WERI-Rb-1 (cell line): Measurements from ENCODE around the gene LRTM2.
A peak's percentile ranks its signal among the peaks of the same experiment; 100 is the strongest.

ENCODE experiments used
- DNase-seq: peaks from one replicate; pipeline ENCODE4 v3.0.0-alpha.2; 2020
- H3K27ac ChIP-seq: fragments of 250-450 bp; sonication (Bioruptor Pico); 2 replicates; pipeline ENCODE4 v1.5.1; 2020; ENCODE audit warnings: mild to moderate bottlenecking, moderate library complexity
- H3K27me3 ChIP-seq: fragments of 250-450 bp; sonication (Bioruptor Pico); 2 replicates; pipeline ENCODE4 v1.5.1; 2021; ENCODE audit warnings: mild to moderate bottlenecking, low read depth, moderate library complexity; ENCODE audit not compliant: insufficient read depth, severe bottlenecking
- H3K36me3 ChIP-seq: fragments of 250-450 bp; sonication (Bioruptor Pico); 2 replicates; pipeline ENCODE4 v1.5.1; 2020; ENCODE audit warnings: mild to moderate bottlenecking, moderate library complexity
- H3K4me3 ChIP-seq: 2 replicates; pipeline ENCODE4 v1.5.1; 2011; ENCODE audit warnings: low read depth, mild to moderate bottlenecking, control low read depth, low read length
- H3K9me3 ChIP-seq: fragments of 250-450 bp; sonication (Bioruptor Pico); 2 replicates; pipeline ENCODE4 v1.5.1; 2021; ENCODE audit warnings: mild to moderate bottlenecking, moderate library complexity; ENCODE audit not compliant: severe bottlenecking
- TF ChIP-seq, protein P1 (sequence below): IDR thresholded peaks from 2 replicates; pipeline ENCODE4 v1.5.1; 2011; ENCODE audit warnings: low read depth, mild to moderate bottlenecking, control low read depth, inconsistent platforms, low read length

Gene LRTM2

DNA sequence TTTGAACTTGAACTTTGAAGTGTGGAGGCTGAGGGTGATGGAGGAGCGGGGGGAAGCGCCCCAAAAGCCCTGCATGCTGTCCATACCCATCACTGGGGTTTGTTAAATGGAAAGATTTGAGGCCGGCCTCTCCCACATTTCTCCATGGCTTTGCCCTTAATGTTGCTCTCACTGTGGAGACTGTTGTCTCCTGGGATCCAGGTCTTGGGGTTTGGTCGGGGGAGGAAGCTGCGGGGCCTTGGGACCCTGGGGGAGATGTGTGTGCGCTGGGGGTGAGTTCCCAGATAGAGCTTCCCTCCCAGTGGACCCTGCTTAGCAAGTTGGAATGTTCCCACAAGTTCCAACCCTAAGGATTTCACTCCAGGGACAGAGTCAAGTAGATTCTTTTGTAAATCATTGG, 28.0 kb upstream of the LRTM2 start:
- no peak for DNase-seq
- no peaks in the 10 kb centered on the region for H3K27me3 ChIP-seq
- TF ChIP-seq, protein P1, sequence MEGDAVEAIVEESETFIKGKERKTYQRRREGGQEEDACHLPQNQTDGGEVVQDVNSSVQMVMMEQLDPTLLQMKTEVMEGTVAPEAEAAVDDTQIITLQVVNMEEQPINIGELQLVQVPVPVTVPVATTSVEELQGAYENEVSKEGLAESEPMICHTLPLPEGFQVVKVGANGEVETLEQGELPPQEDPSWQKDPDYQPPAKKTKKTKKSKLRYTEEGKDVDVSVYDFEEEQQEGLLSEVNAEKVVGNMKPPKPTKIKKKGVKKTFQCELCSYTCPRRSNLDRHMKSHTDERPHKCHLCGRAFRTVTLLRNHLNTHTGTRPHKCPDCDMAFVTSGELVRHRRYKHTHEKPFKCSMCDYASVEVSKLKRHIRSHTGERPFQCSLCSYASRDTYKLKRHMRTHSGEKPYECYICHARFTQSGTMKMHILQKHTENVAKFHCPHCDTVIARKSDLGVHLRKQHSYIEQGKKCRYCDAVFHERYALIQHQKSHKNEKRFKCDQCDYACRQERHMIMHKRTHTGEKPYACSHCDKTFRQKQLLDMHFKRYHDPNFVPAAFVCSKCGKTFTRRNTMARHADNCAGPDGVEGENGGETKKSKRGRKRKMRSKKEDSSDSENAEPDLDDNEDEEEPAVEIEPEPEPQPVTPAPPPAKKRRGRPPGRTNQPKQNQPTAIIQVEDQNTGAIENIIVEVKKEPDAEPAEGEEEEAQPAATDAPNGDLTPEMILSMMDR = no peak
- H3K4me3 ChIP-seq = no peak overlapping the region
- H3K27ac ChIP-seq = no peak overlapping the region
- peaks cover 3% of the 10 kb centered on the region; the same call in 1 of the 2 replicates for H3K36me3 ChIP-seq
- no peaks in the 10 kb centered on the region for H3K9me3 ChIP-seq

DNA sequence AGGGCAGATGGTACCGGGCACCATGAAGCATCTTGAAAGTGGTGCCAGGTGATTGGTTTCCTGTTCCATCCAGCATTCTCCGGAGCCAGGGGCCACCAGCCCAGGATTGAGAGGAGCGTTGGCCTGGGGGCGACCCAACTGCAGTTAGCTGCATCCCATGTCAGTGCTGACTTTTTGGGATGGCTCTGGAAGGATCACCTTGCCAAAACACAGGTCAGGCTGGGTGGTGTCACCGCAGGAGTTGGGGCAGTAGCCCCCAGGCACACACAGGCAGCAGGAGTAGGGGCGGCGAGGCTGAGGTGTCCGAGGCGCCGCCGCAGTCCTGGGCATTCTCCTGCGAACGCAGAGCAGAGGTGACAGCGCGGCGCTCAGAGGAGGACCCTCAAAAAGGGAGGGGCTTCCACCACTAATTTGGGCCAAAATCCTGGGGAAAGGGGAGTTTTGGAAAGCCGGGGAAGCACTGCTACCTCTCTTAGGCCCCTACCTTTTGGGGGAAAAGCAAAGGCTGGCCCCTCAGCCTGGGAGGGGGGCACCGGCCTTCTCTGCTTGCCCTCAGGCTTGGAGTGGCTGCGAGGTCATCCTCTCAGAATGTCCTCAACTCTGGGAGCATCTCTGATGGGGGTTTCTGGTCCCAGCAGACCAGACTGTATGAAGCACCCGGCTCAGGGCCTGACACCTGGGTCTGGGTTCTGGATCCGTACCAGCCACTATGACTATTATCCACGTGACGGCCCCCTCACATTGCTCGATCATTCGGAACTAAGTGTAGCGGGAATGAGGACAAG, 26.7 kb upstream of the LRTM2 start:
- Histone ChIP-seq H3K9me3 (no peaks in the 10 kb centered on the region), H3K36me3 (no peaks in the 10 kb centered on the region), H3K27me3 (no peaks in the 10 kb centered on the region), H3K27ac (no peak overlapping the region), H3K4me3 (no peak overlapping the region)
- TF ChIP-seq, protein P1 = no peak
- no peak for DNase-seq

DNA sequence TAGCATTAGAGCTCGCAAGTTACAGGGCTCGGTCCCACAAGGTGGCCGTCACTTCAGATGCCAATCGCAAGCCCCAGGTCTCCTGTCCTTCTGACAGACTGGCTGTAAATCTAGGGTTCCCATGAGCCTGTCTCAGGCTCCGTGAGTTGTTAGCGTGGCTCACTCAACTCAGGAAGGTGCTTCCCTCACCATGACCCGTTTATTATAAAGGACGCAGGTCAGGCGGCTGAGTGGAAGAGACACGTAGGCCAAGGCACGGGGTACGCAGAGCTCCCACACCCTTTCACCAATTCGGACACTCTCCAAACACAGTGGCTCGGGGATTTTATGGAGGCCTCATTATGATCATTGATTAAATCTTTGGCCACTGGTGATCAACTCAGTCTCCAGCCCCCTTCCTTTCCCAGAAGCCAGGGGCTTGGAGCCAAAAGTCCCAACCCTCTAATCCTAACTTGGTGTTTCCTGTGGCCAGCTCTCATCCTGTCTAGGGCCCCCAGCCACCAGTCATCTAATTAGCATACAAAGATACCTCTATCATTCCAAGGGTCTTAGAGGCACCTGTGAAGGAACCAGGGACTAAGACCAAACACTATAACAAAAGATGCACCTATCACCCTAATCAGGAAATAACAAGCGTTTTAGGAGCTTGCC, 25.8 kb upstream of the LRTM2 start:
- TF ChIP-seq, protein P1 = no peak
- Histone ChIP-seq H3K27ac (no peak overlapping the region), H3K4me3 (no peak overlapping the region), H3K36me3 (no peaks in the 10 kb centered on the region), H3K9me3 (no peaks in the 10 kb centered on the region), H3K27me3 (no peaks in the 10 kb centered on the region)
- no peak for DNase-seq

DNA sequence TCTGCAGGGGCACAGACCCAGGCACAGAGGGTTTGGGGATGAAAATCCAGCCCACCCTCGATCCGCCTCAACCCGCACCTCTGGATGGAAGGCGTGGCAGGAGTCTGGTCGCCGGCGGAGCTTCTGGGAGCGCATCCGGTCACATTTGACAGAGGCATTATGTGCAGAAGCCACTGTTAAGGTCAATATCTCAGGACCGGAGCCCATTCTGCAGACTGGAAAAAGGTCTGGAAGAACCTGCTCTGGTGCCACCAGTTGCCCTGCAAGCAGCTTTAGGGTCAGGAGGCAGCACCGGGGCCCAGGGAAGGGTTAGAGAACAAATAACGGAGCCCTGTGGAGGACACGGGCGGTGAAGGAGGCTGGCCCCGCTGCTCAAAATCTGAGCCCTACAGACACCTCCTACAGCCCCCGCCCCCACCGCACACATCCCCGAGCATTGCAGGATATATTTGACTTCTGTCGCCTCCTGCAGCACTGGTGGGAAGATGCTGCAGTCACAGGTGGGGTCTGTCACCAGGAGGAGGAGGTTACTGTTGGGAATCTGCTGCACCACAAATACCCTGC, 25.1 kb upstream of the LRTM2 start:
- H3K27ac ChIP-seq = peak overlapping the region; percentile 48; the same call in 1 of the 2 replicates
- peak; percentile 40 for DNase-seq
- TF ChIP-seq, protein P1 = no peak
- H3K4me3 ChIP-seq = peak overlapping the region; percentile 28
- H3K27me3 ChIP-seq = no peaks in the 10 kb centered on the region
- no peaks in the 10 kb centered on the region for H3K36me3 ChIP-seq
- H3K9me3 ChIP-seq = no peaks in the 10 kb centered on the region

DNA sequence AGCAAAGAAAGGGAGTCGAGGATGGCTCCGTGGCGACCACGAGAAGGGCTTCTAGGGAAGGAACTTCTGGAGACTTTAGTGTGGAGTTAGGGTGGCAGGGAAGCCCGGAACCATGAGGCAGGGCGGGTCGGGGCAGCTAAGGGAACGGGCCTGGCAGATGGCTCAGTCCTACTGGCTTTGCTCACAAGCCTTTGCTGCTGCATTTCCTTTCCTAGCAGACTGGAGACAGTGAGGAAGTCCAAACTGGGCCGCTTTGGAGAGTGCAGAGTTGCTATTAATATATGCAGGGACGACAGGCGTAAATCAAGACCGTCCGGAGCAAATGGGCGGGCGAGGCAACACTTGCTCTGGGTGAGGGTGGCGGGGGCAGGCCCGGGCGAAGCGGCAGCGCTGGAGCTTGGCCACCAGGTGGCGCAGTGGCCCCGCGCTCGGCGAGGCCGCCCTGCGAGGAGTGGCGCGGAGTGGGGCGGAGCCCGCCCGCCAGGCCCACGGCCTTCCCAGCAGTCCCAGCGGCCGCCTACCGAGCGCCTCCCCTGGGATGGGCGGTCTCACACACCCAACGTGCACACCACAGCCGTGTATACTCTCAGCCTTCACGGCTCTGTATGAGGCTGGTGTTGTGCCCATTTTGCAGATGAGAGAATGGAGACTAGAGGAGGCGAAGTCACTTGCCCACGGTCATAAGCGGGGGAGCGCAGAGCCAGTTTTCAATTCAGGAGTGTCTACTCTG, 24.4 kb upstream of the LRTM2 start:
- H3K27me3 ChIP-seq = no peaks in the 10 kb centered on the region
- H3K36me3 ChIP-seq = no peaks in the 10 kb centered on the region
- H3K27ac ChIP-seq = peak overlapping the region; percentile 48; the same call in 1 of the 2 replicates
- peak; percentile 89 for DNase-seq
- no peaks in the 10 kb centered on the region for H3K9me3 ChIP-seq
- H3K4me3 ChIP-seq = peak overlapping the region; percentile 28
- TF ChIP-seq, protein P1 = peak; percentile 95
